Smooth muscle cell of the brain vasculature (primary cell): ENCODE data around the gene CCDC33.

Experiments
- DNase-seq: peaks from one replicate; pipeline ENCODE4 v3.0.0-alpha.2; 2012; ENCODE audit warnings: low read depth, low spot score

The CCDC33 gene

DNA sequence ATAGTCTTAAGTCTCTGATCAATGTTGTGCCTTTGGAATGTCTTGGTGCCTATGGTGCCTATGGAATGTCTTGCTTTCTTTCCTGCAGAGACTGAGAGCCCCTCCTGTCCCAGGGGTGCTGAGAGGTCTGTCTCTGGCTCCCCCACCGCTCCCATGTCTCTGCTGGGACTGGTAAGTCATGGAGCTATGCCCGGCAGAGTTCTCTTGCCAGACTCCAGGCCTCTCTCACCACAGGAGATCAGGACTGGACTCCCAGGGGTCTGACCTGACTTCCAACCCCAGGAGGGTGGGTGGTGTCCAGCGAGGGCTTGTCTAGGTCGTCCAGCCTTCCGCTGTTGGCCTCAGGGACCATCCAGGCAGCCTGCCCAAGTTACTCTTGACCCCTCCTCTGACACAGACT, 145.4 kb downstream of the CCDC33 start:
- DNase-seq: no peak

DNA sequence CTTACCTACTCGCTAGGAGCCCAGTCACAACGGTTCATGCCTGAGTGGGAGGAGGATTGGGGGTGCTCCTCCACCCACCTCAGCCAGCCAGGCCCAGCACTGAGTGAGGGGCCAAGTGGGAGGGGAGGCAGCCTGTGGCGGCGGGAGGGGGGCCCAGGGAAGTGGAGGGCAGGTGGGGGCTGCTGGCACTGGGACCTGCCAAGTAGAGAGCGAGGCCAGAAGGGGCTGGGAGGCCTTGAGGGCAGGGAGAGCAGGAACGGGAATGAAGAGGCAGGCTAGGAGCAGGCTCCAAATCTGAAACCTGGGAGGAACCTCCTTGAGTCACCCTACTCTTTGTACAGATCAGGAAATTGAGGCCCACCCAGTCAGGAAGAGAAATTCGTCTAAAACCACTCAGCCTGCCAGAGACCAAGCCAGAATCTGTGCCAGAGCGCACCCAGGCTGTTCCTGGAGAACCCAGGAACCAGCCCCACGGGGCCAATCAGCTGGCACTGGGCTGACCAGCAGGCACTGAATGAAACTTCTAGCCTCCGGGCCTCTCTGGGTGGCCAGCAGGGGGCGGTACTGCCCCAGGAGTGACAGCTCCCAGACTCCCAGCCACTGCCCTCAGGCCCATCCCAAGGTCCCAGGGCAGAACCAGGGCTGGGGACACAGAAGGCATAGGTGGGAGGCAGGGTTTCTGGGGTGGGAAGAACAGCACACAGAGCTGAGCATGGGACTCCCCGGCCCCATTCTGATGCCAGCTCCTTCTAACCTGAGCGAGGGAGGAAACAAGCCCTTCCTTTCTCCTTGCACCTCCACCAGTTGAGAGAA, 146.1 kb downstream of the CCDC33 start:
- peak; percentile 39 for DNase-seq

DNA sequence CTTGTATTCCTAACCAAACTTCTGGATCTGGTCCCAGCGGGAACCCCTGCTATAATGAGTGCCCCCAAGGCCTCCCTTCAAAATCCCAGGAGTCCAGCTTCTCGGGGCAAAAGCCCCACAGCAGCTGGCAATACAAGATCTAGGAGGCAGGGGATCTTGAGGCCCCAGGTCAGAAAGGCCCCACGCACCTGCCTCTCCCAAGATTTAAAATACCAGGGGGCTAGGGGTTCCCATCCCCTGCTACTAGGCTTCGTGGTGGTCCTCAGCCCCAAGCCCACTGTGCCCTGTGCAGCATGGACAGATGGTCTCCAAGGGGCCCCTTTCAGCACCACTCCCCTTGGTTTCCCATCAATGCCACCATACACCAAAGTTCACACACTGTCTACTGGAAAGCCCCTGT, 147.2 kb downstream of the CCDC33 start:
- DNase-seq: no peak

DNA sequence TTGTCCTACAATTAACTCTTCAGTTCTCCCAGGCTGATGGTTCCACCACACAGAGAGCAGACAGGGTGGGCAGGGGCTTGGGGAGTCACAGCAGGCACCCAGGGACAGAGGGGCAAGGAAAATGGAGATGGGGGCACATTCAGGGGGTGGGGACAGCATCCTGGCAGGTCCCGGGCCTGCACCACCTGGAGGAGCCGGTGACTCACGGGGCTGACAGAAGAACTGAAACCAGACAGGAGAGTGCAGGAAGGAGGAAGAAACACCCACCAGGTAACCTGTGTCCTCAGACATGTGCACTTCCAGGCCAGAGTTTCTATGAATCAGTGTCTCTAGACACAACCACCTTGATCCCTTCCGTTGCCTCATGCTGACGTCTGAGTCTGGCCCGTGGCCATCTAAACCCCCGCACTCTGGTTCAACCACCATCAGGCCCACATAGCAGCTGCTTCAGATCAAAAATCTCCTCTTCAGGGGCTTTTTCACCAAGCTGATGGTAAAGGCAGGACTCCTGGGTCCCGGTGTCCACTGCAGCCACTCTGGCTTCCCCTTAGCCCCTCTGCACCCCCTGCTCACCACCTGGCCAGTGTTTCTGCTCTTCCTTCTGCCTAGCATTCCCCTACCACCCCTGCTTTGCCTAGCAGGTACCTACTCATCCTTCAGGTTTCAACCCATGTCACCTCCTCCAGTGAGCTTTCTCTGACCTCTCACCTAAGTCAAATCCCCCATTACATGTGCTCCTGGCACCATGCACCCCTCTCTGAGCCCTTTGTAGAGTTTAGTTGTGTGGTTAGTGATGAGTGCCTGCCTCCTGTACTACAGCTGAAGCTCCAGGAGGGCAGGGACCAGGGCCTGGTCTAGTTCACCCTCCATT, 147.8 kb downstream of the CCDC33 start:
- no peak for DNase-seq

DNA sequence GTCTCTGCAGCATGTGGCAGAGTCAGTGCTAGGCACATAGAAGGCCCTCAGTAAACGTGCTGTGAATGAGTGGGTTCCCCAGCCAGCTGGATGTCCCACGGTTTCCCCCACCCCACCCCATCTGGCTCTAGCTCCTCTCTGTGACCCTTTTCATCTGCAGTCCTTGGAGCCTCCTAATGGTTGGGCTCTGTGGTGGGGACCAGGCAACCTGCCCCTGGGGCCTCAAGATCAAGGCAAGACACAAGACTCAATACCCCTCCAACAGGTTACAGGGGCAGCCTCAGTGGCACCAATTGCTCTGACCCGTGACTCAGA, 148.4 kb downstream of the CCDC33 start:
- no peak for DNase-seq

DNA sequence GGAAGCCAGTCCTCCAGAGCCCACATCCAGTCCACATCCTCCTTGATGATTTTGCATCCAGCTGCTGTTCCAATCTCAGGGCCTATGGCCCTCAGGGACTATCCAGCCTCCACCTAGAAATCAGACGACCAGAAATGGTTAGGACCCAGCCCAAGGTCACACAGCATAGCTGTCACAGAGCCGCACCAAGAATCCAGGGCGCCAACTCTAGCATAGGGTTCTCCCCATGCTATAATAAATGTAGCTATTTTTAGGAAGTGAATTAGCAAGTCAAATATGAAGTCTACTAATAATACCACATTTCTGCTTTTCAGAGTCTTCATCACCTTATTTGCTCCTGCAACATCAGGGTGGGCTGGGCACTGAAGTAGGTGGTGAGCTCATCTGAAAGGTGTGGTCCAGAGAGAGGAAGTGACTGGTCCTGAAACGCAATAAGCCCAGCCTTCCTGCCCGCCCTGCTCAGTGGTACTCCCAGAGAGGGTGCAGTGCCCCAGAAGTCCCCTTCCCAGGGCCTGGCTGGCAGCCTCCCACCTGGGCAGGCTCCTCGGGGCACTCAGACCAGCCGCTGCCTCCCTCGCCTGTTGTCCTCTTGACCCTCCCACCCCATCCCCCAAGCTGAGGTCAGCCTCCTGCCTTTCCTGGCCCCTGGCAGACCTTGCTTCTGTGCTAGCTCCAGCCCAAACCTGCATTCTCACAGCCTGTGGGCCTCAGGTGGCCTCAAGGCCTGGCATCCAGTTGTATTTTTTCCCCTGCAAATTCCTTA, 148.9 kb downstream of the CCDC33 start:
- DNase-seq: no peak

DNA sequence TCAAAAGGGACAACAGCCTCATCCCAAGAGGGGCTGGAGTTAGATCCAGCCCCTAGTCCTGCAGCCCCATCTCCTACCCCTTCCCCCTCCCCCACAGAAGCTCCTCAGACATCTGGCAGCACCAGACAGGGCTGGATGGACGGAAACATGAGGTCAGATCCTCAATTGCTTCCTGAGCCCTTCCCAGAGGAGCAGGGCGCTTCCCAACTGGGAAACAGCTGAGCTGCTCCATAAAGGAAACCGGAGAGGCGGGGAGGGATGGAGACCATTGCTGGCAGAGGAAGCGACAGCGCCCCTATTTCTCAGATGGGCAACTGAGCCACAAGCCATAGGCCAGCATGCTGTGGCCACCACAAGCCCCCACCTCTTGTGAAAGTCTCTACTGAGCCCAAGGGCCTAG, 149.6 kb downstream of the CCDC33 start:
- DNase-seq: no peak
